Osteocyte (in vitro differentiated cells): Measurements from ENCODE around the gene PPP4R2. TPM values are rescaled to one million over a fixed set of nuclear protein-coding genes. Genes with fewer than 3 reads are reported as not detected.

ENCODE experiments used
- DNase-seq: peaks from one replicate; pipeline ENCODE4 v3.0.0; 2021; ENCODE audit warnings: mixed read lengths; ENCODE audit not compliant: unreplicated experiment; ENCODE audit errors: extremely low spot score
- H3K27ac Mint-ChIP-seq: one replicate; pipeline ENCODE4 v1.8.0; 2021; ENCODE audit warnings: mild to moderate bottlenecking, mixed read lengths; ENCODE audit not compliant: unreplicated experiment
- H3K27me3 Mint-ChIP-seq: one replicate; pipeline ENCODE4 v1.8.0; 2021; ENCODE audit warnings: mixed read lengths; ENCODE audit not compliant: unreplicated experiment
- H3K36me3 Mint-ChIP-seq: one replicate; pipeline ENCODE4 v1.8.0; 2021; ENCODE audit warnings: mixed read lengths; ENCODE audit not compliant: unreplicated experiment
- H3K4me1 Mint-ChIP-seq: one replicate; pipeline ENCODE4 v1.8.0; 2021; ENCODE audit warnings: mixed read lengths; ENCODE audit not compliant: unreplicated experiment
- H3K4me3 Mint-ChIP-seq: one replicate; pipeline ENCODE4 v1.8.0; 2021; ENCODE audit warnings: mild to moderate bottlenecking, moderate library complexity, mixed read lengths; ENCODE audit not compliant: unreplicated experiment
- H3K9me3 Mint-ChIP-seq: one replicate; pipeline ENCODE4 v1.8.0; 2021; ENCODE audit warnings: mixed read lengths; ENCODE audit not compliant: unreplicated experiment
- total RNA-seq: library from RNA; stranded (reverse); gene quantifications from 2 replicates; pipeline ENCODE4 v1.2.1, GENCODE V29; 2021
- TF ChIP-seq, protein P1 (sequence below): fragments of 200-600 bp; sonication (generic); IDR thresholded peaks from 2 replicates; pipeline ENCODE4 v1.5.0; 2021; ENCODE audit warnings: antibody characterized with exemption, mild to moderate bottlenecking, moderate library complexity

Gene PPP4R2
- total RNA-seq, 1 donor from 2014 or later, result 61.6 TPM

DNA sequence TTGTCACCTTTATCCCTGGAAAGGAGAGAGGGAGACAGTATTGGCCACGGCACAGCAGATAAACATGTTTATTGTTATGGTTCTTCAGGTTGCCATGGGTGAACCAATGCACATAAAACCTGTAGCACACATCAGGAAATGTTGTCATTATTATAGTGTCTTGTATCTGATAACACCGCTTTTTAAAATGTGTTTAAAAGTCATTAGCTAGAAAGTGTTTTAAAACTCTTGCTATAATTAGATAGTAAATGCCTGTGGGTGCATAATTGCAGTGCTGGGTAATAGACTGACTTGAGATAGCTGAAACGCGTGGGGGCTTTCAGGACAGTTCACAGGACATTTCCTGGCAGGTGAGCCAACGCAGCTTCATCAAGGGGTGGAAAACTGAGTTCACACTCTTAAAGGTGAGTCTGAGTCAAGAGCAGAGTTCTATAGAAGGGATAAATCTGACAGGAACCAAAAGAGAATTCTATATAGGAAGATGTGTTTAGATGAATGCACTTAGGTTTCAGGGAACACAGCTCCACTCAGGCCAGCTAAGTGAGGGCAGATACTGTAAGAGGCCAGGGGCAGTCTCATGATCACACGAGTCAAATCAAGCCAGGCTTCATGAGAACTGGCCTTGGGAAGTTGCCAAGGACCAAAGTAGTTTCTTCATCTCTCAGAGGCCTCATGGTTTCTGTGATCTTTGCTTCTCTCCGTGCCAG, 35.6 kb upstream of the PPP4R2 start:
- H3K9me3 Mint-ChIP-seq, result no peaks in the 10 kb centered on the region
- H3K36me3 Mint-ChIP-seq, result no peaks in the 10 kb centered on the region
- peaks cover 5% of the 10 kb centered on the region for H3K4me1 Mint-ChIP-seq
- H3K27ac Mint-ChIP-seq, result no peak overlapping the region
- TF ChIP-seq, protein P1, sequence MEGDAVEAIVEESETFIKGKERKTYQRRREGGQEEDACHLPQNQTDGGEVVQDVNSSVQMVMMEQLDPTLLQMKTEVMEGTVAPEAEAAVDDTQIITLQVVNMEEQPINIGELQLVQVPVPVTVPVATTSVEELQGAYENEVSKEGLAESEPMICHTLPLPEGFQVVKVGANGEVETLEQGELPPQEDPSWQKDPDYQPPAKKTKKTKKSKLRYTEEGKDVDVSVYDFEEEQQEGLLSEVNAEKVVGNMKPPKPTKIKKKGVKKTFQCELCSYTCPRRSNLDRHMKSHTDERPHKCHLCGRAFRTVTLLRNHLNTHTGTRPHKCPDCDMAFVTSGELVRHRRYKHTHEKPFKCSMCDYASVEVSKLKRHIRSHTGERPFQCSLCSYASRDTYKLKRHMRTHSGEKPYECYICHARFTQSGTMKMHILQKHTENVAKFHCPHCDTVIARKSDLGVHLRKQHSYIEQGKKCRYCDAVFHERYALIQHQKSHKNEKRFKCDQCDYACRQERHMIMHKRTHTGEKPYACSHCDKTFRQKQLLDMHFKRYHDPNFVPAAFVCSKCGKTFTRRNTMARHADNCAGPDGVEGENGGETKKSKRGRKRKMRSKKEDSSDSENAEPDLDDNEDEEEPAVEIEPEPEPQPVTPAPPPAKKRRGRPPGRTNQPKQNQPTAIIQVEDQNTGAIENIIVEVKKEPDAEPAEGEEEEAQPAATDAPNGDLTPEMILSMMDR, result no peak
- H3K27me3 Mint-ChIP-seq, result no peaks in the 10 kb centered on the region
- no peak overlapping the region for H3K4me3 Mint-ChIP-seq
- DNase-seq, result no peak

GRCh38 chr3:72961752-72962151, 34.9 kb upstream of the PPP4R2 start:
- H3K9me3 Mint-ChIP-seq, result no peaks in the 10 kb centered on the region
- H3K27ac Mint-ChIP-seq, result no peak overlapping the region
- no peaks in the 10 kb centered on the region for H3K27me3 Mint-ChIP-seq
- TF ChIP-seq, protein P1, result no peak
- H3K4me1 Mint-ChIP-seq, result peaks cover 5% of the 10 kb centered on the region
- H3K4me3 Mint-ChIP-seq, result no peak overlapping the region
- DNase-seq, result no peak
- H3K36me3 Mint-ChIP-seq, result no peaks in the 10 kb centered on the region

GRCh38 chr3:72962317-72962716, 34.3 kb upstream of the PPP4R2 start:
- TF ChIP-seq, protein P1, result no peak
- H3K27ac Mint-ChIP-seq, result no peak overlapping the region
- no peaks in the 10 kb centered on the region for H3K27me3 Mint-ChIP-seq
- H3K4me3 Mint-ChIP-seq, result no peak overlapping the region
- no peaks in the 10 kb centered on the region for H3K9me3 Mint-ChIP-seq
- peaks cover 5% of the 10 kb centered on the region for H3K4me1 Mint-ChIP-seq
- H3K36me3 Mint-ChIP-seq, result no peaks in the 10 kb centered on the region
- no peak for DNase-seq

DNA sequence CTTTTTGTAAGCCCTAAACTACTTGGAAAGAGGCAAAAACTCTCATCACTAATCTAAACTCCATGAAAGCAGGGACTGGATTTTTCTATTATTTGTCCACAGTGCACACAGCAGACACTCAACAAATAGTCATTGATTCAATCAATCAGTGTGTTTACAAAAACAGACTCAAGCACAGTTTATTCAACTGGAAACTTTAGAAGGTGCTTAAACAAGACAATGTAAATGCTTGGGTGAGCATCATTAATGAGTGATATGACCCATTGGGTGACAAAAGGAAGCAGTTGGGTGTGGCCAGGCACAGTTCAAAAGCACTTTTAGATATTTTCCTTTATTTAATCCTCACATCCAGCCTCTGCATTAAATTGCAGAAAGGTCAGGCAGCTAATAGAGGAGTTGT, 32.0 kb upstream of the PPP4R2 start:
- Mint-ChIP-seq H3K27ac (no peak overlapping the region), H3K4me3 (no peak overlapping the region)

GRCh38 chr3:72968266-72968664, 28.3 kb upstream of the PPP4R2 start:
- Mint-ChIP-seq H3K27me3 (no peaks in the 10 kb centered on the region), H3K27ac (no peak overlapping the region), H3K4me1 (no peaks in the 10 kb centered on the region), H3K36me3 (no peaks in the 10 kb centered on the region), H3K9me3 (no peaks in the 10 kb centered on the region), H3K4me3 (no peak overlapping the region)
- DNase-seq, result no peak
- TF ChIP-seq, protein P1, result no peak

More for the DNA sequence above, 32.0 kb upstream of the PPP4R2 start:
- Mint-ChIP-seq H3K4me1 (peaks cover 3% of the 10 kb centered on the region), H3K36me3 (no peaks in the 10 kb centered on the region), H3K9me3 (no peaks in the 10 kb centered on the region), H3K27me3 (no peaks in the 10 kb centered on the region)
- no peak for DNase-seq
- TF ChIP-seq, protein P1, result no peak
